GM04504 (cell line): ENCODE measurements around the gene CTAG2.
"Not testable (repeated sequence)": the region's sequence is repeated elsewhere in the genome, so short reads cannot be mapped to it uniquely, and the experiment has no call there.

ENCODE experiments used
- DNase-seq: peaks from one replicate; pipeline ENCODE4 v3.0.0-alpha.2; 2012; ENCODE audit warnings: low read depth

CTAG2 gene

DNA sequence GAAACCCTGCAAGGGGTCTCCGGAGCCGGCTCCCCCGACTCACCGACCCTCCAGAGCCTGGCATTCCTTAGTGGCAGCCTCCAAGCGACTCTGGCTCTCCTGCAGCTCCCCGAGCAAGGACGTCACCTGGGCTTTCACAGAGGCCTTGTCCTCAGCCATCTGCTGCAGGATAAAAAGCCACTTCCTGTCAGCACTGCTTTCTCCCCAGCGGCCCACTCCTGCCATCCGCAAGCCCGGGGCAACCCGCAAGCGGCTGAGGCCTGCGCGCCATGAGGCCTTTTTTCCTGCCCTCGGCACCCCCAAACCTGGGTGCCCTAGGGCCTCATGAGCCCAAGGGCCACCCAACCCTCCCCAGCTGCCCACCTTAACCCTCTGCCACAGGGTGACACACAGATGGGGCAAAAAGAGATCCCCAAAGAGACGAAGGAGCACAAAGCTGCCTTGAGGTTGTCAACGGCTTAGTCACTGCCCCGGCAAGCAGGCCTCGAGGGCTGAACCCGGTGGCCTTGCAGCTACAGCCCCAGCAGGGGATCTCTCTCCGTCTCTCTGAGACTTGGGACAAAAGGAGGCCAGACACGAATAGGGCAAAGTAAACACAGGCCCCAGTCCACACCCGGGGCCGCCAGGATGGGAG lies 7.5 kb downstream of the CTAG2 start:
- not testable (repeated sequence) for DNase-seq

DNA sequence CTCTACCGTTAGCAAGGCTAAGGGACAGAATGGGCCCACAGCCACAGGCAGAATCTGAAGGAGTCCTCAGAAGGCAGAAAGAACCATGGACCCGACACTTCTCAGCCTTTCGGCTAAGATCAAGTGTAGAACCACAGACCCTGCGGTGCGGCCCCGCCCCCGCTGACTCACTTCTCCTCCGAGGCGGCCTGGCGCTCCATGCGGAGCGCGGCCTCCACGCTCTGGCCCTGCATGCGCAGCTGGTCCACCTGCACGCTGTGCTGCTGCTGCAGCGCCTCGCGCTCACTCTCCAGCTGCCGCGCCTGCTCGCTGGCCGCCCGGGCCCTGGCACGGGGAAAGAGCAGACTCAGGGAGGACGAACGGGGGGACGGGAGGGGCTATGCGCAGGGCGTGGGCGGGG lies 9.7 kb downstream of the CTAG2 start:
- not testable (repeated sequence) for DNase-seq

GRCh38 chrX:154641740-154642139 lies 11.6 kb downstream of the CTAG2 start:
- DNase-seq = not testable (repeated sequence)

GRCh38 chrX:154633661-154634060 lies 19.7 kb downstream of the CTAG2 start:
- not testable (repeated sequence) for DNase-seq

- DNase-seq = not testable (repeated sequence)
These were observed 22.4 kb downstream of the CTAG2 start for GRCh38 chrX:154630949-154631348.

DNA sequence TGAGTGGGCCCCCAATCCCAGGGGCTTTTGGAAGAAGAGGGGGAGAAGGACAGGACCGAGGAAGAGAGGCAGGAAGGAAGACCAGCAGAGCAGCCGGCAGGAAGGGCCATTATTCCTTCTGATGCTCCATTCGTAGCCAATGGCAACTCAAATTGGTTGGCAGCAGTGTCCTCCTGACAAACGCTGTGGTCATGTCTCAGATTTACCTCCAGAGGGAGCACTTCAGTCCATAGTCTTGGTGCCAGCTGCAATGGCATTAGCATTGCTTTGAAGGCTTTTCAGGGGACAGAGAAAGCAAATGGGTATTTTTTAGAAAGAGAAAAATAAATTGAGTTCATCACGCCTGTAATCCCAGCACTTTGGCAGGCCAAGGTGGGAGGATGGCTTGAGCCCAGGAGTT lies 24.4 kb downstream of the CTAG2 start:
- DNase-seq = not testable (repeated sequence)

DNA sequence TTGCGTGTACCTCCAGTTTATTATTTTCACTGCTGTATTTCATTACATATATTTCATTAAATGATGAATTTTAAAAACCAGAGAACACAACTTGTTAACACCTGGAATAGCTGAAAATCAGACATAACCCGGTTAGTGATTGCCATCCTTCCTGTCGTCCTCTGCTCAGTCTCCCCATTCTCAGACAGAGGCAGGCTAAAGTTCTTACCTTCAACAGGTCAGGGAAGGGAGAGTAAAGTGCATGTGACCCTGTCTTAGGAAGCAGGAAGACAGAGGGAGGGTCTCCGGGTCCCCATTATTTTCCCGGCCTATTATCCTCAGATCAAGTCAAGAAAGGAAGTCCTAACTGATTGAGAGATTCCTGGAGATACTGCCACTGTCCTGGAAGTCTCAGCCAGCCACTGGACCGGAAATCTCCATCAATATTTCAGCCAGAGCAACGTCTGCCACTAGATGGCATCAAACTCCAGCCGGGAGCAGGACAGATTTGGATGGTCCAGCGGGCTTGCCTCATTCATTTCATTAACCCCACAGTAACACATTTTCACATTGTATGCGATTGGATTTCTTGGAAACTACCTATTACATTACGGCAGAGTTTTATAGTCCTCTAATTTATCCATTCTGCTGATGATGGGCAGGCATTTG lies 32.5 kb downstream of the CTAG2 start:
- DNase-seq = not testable (repeated sequence)

- DNase-seq = not testable (repeated sequence)
These were observed 34.2 kb downstream of the CTAG2 start, which contains the start of gene CTAG1B for GRCh38 chrX:154619182-154619581. Gene CTAG1B (minus strand): TSS chrX:154619282. CDS start chrX:154619218, 64 bp downstream.

DNA sequence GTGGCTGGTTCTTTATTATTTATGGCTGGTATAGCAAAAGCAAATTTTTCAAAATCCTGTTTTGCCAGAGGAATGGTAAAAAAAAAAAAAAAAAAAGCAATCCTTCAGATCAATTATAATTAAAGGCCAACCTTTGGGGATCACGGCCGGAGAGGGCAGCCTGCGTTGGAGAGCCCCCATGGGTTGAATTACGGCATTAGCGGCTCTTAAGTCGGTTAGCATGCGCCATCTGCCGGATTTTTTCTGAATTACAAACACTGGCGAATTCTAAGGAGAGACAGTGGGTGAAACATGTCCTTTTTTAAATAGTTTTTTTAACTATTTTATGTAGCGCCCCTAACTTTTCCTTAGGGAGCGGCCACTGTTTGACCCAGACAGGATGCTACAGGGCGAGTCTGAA lies 39.8 kb downstream of the CTAG2 start:
- DNase-seq = not testable (repeated sequence)

DNA sequence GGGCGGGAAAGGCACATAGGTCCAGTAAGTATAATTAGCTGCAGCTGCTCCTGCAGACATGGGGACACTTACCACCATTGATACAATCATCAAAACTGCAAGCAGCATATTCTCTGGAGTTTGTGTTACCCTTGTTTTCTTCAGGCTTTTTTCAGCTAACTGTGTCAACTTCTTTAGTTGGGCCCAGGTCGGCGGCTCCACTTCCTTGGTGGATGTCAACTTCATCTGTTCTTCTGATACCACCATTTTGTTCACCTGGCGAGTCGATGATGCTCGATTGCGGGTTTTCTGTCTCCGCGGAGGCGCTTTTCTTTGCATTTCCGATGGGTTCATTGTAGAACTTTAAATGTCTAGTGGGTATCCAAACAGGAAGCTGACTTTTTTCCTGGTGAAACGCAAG lies 42.2 kb downstream of the CTAG2 start:
- DNase-seq = not testable (repeated sequence)

DNA sequence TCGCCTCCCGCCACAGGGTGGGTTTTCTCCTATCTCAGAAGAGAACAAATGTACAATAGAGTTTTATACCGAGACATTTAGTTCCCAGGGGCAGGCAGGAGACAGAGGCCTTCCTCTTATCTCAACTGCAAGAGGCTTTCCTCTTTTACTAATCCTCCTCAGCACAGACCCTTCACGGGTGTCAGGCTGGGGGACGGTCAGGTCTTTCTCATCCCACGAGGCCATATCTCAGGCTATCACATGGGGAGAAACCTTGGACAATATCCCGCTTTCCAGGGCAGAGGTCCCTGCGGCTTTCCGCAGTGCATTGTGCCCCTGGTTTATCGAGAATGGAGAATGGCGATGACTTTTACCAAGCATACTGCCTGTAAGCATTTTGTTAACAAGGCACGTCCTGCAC lies 44.6 kb downstream of the CTAG2 start:
- not testable (repeated sequence) for DNase-seq

DNA sequence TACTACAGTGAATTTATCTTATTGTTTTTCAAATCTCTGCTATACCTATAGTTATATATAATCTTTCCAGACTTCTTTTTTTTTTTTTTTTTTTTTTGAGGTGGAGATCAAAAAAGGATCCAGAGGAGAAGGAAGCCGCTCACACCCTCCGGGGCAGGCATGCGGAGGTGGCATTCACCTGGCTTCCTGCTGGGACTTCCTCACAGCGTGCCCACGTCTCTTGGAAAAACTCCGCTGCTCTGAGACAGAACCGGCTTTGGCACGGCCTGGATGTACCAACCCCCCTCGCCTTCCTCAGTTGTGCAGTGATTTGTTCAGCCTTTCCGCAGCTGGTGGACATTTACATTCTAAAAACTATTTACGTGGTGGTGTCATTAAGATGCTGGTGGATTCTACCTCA lies 45.4 kb downstream of the CTAG2 start:
- not testable (repeated sequence) for DNase-seq

DNA sequence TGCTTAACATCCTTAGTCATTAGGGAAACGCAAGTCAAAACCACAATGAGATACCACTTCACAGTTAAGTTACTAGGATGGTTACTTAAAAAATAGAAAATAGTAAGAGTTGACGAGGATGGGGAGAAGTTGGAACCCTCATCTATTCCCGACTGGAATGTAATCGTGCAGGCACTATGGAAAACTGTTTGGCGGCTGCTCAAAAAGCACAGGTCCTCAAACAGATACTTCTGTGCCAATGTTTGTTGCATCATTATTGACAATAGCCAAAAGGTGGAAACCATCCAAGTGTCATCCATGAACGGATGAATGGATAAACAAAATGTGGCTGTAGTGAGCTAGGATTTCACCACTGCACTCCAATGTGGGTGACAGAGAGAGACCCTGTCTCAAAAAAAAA lies 46.0 kb downstream of the CTAG2 start:
- DNase-seq = no peak

- no peak for DNase-seq
These were observed 47.8 kb downstream of the CTAG2 start for GRCh38 chrX:154605566-154605965.

GRCh38 chrX:154603438-154604430 lies 49.6 kb downstream of the CTAG2 start:
- no peak for DNase-seq

DNA sequence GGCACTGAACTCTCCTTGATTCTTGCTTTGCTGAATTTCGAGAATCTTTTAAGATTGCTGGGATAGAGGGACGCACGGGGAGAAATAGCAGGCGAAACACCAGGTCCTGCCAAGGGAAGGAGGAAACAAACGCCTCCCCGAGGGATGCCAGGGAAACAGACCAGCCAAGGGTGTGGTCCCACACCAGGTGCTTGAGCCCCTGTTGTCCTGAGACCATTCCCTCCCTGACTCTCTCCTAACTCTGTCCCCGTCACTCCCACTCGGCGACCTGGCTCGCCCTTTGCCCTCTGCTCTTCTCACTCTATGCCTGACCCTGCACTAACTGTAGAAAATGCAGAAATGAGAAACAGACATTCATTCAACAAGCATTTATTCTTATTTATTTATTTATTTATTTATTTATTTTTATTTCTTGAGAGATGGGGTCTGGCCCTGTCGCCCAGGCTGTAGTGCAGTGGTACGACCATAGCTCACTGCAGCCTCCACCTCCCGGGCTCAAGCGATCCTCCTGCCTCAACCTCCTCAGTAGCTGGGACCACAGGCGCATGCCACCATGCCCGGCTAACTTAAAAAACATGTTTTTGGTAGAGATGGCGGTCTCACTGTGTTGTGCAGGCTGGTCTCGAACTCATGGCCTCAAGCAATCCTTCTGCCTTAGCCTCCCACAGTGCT lies 50.5 kb downstream of the CTAG2 start:
- no peak for DNase-seq

DNA sequence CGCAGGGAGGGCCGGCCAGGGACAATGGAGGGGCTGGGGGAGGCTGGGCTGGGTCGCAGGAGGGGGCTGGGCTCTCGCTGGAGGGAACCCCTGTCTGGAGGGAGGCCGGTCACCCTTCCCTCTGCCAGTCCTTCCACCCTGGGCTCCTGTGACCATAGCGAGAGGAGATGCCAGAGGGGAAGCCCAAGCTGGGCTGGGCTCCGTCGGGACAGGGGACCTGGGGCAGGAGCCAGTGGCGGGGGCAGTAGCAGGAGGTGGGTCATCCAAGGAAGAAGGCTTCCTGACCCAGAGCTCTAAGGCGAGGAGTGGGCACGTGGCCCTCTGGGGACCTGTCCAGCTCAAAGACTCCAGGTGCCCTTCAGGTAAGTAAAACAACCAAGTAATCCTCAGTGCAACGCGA lies 51.2 kb downstream of the CTAG2 start:
- DNase-seq = no peak
